COLO829 (cell line): ENCODE data around the gene BRI3.

Experiments used
- DNase-seq: peaks from one replicate; pipeline ENCODE4 v3.0.0; 2012; ENCODE audit warnings: low spot score

Gene BRI3

DNA sequence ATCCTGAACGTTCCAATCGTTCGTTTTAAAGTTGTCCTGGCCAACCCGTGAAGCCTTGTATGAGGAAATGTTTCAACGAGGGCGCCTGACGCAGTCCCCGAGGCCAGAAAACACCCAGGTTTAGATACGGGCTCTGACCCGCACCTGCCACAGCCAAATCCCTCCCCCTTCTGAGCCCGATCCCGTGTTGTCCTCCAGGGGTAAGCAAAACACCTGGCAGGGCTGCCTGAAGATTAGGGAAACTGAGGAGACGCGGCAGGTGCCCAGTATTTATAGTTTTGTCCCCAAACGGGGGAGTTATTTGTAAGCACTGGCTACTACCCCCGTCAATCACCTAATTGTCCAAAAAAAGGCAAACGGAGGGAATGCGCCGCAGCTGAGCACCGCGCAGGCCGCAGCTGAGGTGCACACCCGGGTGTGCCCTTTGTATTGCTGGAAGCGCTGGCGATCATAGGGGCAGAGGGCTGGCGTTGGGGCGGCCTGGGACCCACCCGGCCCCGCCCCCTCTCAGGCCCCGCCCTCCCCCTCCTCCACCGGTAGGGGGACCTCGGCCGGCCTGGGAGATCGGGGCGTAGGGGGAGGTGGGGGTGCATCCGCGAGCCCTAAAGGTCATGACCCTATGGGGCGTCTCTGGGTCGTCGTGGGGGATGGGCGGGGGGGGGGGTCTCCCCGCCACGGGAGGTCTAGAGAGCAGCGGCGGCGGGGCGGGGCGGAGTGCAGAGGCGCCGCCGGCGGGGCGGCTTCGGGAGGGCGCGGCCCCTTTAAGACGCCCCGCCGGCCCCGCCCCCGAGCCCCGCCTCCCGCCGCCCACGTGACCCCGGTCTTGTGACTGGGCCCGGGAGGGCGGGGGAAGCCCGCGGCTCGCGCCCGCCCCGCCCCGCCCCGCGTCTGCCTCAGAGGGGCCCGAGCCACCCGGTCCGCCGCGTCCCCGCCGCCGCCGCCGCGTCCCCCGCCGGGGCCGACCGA is at the start of gene BRI3:
Gene BRI3 (plus strand): TSS at position 896 of the 966 bp plus-strand sequence. CDS start 110 bp downstream, outside the sequence.
- peak; percentile 91 for DNase-seq

- DNase-seq, result no peak
Measured at GRCh38 chr7:98232263-98232585, 49.3 kb upstream of the BRI3 start.

GRCh38 chr7:98232799-98233198 is 48.7 kb upstream of the BRI3 start:
- DNase-seq, result no peak

DNA sequence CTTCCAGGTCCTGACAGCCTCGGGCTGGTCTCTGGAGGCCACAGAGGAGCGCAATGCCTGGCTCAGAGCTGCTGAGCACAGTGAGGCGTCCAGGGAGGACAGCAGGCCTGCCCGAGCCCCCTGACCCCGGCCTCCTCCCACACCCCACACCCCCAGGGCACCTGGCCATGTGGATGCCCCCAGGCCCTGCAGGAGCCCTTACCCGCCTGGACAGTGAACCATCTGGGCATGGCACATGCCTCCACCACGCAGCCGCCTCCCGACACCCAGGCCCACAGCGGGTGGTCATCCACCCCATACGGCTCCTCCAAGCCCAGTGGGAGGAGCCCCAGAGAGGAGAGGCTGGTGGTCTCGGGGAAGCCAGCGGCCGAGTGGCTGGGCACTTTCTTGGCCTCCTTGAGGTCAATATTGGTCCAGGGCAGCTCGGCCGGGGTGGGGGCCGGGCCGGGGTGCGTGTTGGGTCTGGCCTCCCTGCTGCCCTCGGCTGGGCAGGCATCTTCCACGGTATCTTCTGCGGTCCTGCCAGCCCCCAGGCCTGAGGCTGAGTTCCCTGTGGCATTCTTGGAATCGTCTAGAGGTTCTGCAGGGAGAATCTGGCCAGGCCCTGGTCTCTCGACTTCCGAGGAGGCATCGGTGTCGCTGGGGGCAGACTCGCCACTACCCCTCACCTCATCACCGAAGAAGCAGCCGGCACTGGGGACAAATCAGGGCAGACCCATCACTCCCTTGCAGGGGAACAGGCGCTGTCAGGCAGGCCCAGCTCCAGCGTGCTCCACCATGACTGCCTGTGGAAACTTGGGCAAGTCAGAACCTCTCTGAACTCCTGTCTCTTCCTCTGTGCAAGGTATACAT is 48.0 kb upstream of the BRI3 start:
- no peak for DNase-seq

- DNase-seq, result no peak
Measured at GRCh38 chr7:98234429-98235147, 46.9 kb upstream of the BRI3 start.

GRCh38 chr7:98235901-98236300 is 45.6 kb upstream of the BRI3 start:
- no peak for DNase-seq

- DNase-seq, result no peak
Measured at GRCh38 chr7:98236355-98237185, 44.9 kb upstream of the BRI3 start.

- no peak for DNase-seq
Measured at GRCh38 chr7:98238076-98238475, 43.4 kb upstream of the BRI3 start.

- DNase-seq, result no peak
Measured at GRCh38 chr7:98238976-98239375, 42.5 kb upstream of the BRI3 start.

DNA sequence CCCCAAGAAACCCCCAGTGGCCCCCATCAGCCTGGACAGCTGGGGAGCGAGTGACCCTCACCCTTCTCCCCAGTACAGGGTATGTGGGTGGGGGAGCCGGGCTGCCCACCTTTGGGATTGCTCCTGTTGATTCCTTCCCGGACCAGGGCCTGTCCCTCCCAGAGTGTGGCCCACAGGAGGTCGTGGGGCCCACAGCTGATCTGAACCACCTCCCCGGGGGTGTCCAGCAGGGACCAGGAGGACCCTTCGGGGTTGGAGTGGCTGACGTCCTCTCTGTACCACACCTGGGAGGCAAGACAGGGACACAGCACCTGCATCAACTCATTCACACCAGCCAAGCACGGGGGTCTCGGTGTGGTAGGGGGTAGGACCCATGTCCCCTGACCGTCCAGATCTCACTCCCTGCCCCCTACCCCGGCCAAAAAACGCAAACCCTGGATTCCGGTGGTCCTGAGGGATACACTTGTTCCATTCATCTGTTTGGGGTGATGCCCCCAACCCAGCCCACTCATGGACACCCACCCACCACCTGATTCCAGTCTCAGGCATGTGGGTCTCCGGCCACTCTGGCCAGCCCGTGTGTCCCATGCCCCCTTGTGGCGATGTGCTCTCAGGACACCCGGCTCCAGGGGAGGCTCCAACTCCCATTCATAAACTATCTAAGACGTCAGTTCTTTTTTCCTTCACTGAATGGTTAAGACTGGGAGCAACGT is 40.4 kb upstream of the BRI3 start:
- DNase-seq, result peak; percentile 79

DNA sequence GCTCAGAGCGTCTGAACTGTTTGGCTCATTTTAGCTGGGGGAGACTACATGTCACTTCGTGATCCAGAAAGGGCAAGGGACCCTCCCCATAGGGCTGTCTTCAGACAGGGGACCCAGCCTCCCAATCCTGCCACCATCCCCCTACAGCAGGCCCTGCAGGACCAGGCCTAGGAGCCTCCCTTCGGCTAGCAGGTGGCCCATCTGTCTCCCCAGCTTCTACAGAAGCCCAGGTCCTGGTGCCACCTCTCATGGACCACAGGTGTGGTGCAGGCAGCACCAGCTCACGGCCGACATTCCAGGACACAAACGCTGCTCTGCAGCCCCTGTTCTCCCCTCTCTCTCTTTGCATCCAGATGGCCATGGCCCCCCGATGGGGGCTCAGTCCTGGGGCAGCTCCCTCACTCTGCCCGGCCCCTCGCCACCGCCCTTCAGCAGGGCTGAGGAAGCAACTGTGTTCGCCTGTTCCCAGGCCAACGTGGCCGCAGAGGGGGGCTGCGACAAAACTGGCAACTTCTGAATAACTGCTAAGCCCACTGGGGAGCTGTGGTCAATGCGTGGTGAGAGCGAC is 39.7 kb upstream of the BRI3 start:
- no peak for DNase-seq

- no peak for DNase-seq
Measured at GRCh38 chr7:98242342-98242741, 39.1 kb upstream of the BRI3 start.

DNA sequence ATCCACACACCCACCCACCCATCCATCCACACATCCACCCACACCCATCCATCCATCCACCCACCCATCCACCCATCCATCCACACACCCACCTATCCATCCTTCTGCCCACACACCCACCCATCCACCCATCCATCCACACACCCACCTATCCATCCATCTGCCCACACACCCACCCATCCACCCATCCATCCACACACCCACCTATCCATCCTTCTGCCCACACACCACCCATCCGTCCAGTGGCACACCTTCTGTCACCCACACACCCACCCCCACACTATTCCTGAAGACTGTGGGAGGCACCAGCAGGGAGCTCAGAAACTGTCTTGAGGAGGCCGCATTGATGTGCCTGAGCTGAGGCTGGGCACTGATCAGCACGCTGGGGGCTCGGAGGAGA is 38.6 kb upstream of the BRI3 start:
- no peak for DNase-seq

DNA sequence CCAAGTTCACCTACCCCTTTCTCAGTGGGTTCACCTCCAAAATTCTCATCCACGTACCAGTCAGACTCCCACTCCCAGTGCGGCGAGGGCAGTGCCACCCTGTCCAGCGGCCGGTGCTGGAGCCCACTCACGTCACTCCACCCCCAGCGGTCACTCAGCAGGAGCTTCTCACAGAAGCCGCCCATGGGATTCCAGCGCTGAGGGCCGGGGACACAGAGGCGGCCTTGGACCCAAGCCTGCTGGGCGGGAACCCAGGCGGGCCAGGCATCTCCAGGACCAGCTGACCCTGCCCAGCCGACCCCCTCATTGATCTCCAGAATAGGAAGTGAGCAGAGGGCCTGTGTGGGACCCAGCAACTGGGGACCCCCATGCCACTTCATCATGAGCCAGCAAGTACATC is 36.6 kb upstream of the BRI3 start:
- DNase-seq, result no peak

GRCh38 chr7:98248156-98248555 is 33.3 kb upstream of the BRI3 start:
- no peak for DNase-seq

GRCh38 chr7:98249106-98249505 is 32.4 kb upstream of the BRI3 start:
- no peak for DNase-seq

GRCh38 chr7:98250789-98251188 is 30.7 kb upstream of the BRI3 start:
- DNase-seq, result no peak

- DNase-seq, result no peak
Measured at GRCh38 chr7:98251231-98251600, 30.3 kb upstream of the BRI3 start.

DNA sequence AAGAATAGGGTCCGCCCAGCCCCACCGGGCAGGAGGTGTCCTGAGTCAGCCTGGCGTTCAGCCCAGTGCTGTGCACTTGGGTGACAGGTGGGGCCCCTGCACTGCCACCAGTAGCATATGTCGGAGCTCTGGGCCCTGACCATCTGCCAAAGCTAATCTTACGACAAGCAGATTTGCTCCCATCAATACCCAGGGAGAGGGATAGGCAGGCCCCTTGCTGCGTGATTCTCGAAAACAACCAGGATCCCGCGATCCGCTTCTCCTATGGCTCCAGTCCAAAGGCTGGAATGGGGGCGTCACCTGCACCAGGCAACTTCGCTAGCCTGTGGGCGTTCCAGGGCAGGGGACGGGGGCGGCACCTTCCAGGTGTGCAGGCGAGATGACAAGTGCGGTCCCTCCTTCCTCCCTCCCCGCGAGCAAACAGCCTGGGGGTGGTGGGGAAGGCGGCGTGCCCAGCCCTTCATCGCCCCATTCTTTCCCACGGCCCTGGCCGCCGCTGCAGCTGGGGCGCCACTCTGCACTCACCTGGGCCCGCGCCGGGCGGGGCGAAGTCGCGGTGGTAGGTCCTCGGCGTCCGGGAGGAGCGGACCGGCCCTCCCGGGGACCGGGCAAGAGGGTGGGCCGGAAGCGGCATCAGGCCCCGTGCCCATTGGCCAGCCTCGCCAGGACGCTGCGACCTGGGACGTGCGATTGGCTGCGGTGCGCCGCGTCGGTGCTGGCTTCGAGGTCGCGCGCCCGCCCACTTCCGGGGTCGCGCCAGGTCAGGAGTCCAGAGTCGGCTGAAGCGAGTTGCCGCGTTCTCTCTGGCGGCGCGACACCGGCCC is 29.7 kb upstream of the BRI3 start, which contains the start of gene TECPR1:
Gene TECPR1 (minus strand): TSS at position 632 of the 824 bp plus-strand sequence. CDS start 6,086 bp downstream, outside the sequence.
- DNase-seq, result peak; percentile 98
